K562 (cell line): ENCODE measurements around the gene ADAM22. TPM values are rescaled to one million over a fixed set of nuclear protein-coding genes. Genes with fewer than 3 reads are reported as not detected.

Experiments
- ATAC-seq: fragments of 200-7000 bp; cut with Tn5 transposase; 3 replicates; pipeline ENCODE4 v1.9.1; 2020; ENCODE audit warnings: moderate library complexity
- BruUV-seq: library from RNA; stranded (reverse); fragments of 400-500 nt; replicated peaks from 2 replicates; lab custom pipeline; 2021; lab: Mats Ljungman, UMichigan
- CTCF ChIA-PET: fragments of 300-600 bp; formaldehyde crosslinking; extraction: SDS; loops from one replicate; lab custom pipeline; 2021; ENCODE audit warnings: low intra/inter-chr PET ratio; lab: Yijun Ruan, JAX
- POLR2A ChIA-PET: fragments of 300-600, 350-650 bp; sonication (Branson Sonifier 250); formaldehyde crosslinking; extraction: SDS; loops from one replicate; lab custom pipeline; 2021; ENCODE audit warnings: antibody characterized with exemption, inconsistent platforms; lab: Yijun Ruan, JAX
- DNase-seq, 4 experiments: peaks; one replicate each; pipeline versions ENCODE4 v3.0.0 to v3.0.0-alpha.2; 2011 to 2018; ENCODE audit warnings: low spot score in 3 of 4, mixed read lengths in 3 of 4; ENCODE audit errors: extremely low read depth in 1 of 4
- FAIRE-seq: peaks from 2 replicates; lab custom pipeline; 2011; peaks lifted over from hg19 to GRCh38; lab: Jason Lieb, UNC
- H2AFZ ChIP-seq: 2 replicates; pipeline ENCODE4 v1.6.0; 2011; ENCODE audit warnings: low read depth, low read length, control low read depth, inconsistent platforms
- H3K27ac ChIP-seq: fragments of 200-600 bp; 3 replicates; pipeline ENCODE4 v1.8.0; 2011; ENCODE audit warnings: low read depth, mild to moderate bottlenecking, control low read depth, inconsistent platforms, low read length, moderate library complexity, mixed read lengths; ENCODE audit errors: extremely low read depth
- H3K27me3 ChIP-seq, 2 experiments: fragments of 300-600 bp in 1 of 2; 2 replicates in 1 of 2; 3 replicates in 1 of 2; pipeline versions ENCODE4 v1.6.0 to v1.8.0; 2011; ENCODE audit warnings: inconsistent platforms in 2 of 2, low read length in 2 of 2, mild to moderate bottlenecking in 1 of 2, mixed read lengths in 1 of 2, moderate library complexity in 1 of 2; ENCODE audit not compliant: control insufficient read depth in 2 of 2, insufficient read depth in 2 of 2
- H3K36me3 ChIP-seq: fragments of 300-600 bp; 3 replicates; pipeline ENCODE4 v1.8.0; 2011; ENCODE audit warnings: mild to moderate bottlenecking, low read length, inconsistent platforms; ENCODE audit not compliant: control insufficient read depth, insufficient read depth
- H3K4me1 ChIP-seq, 2 experiments: fragments of 200-600 bp in 1 of 2; replicated peaks in 1 of 2; 2 replicates in 1 of 2; 3 replicates in 1 of 2; pipeline versions ENCODE4 v1.5.1 to v1.8.0; 2011; ENCODE audit warnings: inconsistent platforms in 2 of 2, low read length in 2 of 2, mild to moderate bottlenecking in 1 of 2, mixed read lengths in 1 of 2, moderate library complexity in 1 of 2; ENCODE audit not compliant: control insufficient read depth in 2 of 2, insufficient read depth in 2 of 2
- H3K4me2 ChIP-seq: 2 replicates; pipeline ENCODE4 v1.6.1; 2011; ENCODE audit warnings: low read length, control low read depth, inconsistent platforms, mixed read lengths; ENCODE audit not compliant: insufficient read depth
- H3K4me3 ChIP-seq: fragments of 200-600 bp; sonication (generic), shearing (Covaris generic); 2 replicates; pipeline ENCODE4 v1.5.1; 2016; ENCODE audit warnings: control low read depth, inconsistent platforms
- H3K79me2 ChIP-seq: fragments of 200-600 bp; 3 replicates; pipeline ENCODE4 v1.8.0; 2011; ENCODE audit warnings: low read length, inconsistent platforms; ENCODE audit not compliant: control insufficient read depth, insufficient read depth
- H3K9ac ChIP-seq, 2 experiments: 2 replicates each; pipeline versions ENCODE4 v1.6.0 to v1.6.1; 2011; ENCODE audit warnings: low read depth in 2 of 2, low read length in 2 of 2, control low read depth in 1 of 2, inconsistent platforms in 1 of 2, mild to moderate bottlenecking in 1 of 2, mixed read lengths in 1 of 2; ENCODE audit not compliant: insufficient read depth in 1 of 2
- H3K9me1 ChIP-seq: one replicate; pipeline ENCODE4 v1.6.0; 2011; ENCODE audit warnings: inconsistent platforms, mild to moderate bottlenecking, low read length, moderate library complexity; ENCODE audit not compliant: control insufficient read depth, insufficient read depth
- H3K9me3 ChIP-seq: replicated peaks from 2 replicates; pipeline ENCODE4 v1.5.1; 2011; ENCODE audit warnings: low read depth, low read length, inconsistent platforms; ENCODE audit not compliant: control insufficient read depth, insufficient read depth
- H4K20me1 ChIP-seq: replicated peaks from 2 replicates; pipeline ENCODE4 v1.6.1; 2011; ENCODE audit warnings: low read length, inconsistent platforms, mixed read lengths; ENCODE audit not compliant: control insufficient read depth, insufficient read depth
- CHCHD3 ChIP-seq: fragments of 250-450 bp; sonication (Bioruptor Pico); IDR thresholded peaks from 2 replicates; pipeline ENCODE4 v2.1.2; 2022; ENCODE audit warnings: mild to moderate bottlenecking
- E2F3 ChIP-seq: fragments of 250-450 bp; sonication (Bioruptor Pico); IDR thresholded peaks from 2 replicates; pipeline ENCODE4 v1.4.0; 2020; ENCODE audit warnings: mild to moderate bottlenecking
- FOSL1 ChIP-seq: fragments of 200-800 bp; sonication (Bioruptor generic); conservative IDR thresholded peaks from 2 replicates; pipeline ENCODE4 v1.6.1; 2016; ENCODE audit warnings: missing genetic modification characterization, missing compliant biosample characterization
- NR1H2 ChIP-seq: sonication (generic); formaldehyde crosslinking; IDR thresholded peaks from 2 replicates; pipeline ENCODE4 v1.4.0; 2020; ENCODE audit warnings: mild to moderate bottlenecking, missing genetic modification reagents
- U2AF2 ChIP-seq: fragments of 200-400 bp; formaldehyde crosslinking; optimal IDR thresholded peaks from 2 replicates; pipeline ENCODE3; 2017; ENCODE audit warnings: low read depth, mild to moderate bottlenecking, low read length
- ZNF436 ChIP-seq: fragments of 250-450, 450-650 bp; sonication (Bioruptor Pico); formaldehyde crosslinking; IDR thresholded peaks from 2 replicates; pipeline ENCODE4 v1.7.0; 2020; ENCODE audit warnings: mild to moderate bottlenecking
- ZNF551 ChIP-seq: fragments of 250-450 bp; sonication (Bioruptor Pico); IDR thresholded peaks from 2 replicates; pipeline ENCODE4 v1.5.0; 2021; ENCODE audit warnings: mild to moderate bottlenecking, moderate library complexity
- WGBS: fragments of 100-300 bp; shearing (Covaris generic); methylation state at CpG from one replicate; pipeline ENCODE4 v1.1.6; 2016; ENCODE audit warnings: low coverage, mixed read lengths; ENCODE audit not compliant: insufficient coverage; ENCODE audit errors: missing lambda C conversion rate; 5-methylcytosine and 5-hydroxymethylcytosine counted together
- in situ Hi-C: fragments of 300-500 bp; cut with MboI; formaldehyde crosslinking; loops from 4 replicates; pipeline ENCODE4 v1.15.0; 2018; ENCODE audit warnings: inconsistent platforms, mixed read lengths
- intact Hi-C: fragments of 100-400 bp; cut with micrococcal nuclease; formaldehyde crosslinking; loops from 2 replicates; pipeline ENCODE4 v1.14.2; 2022
- polyA plus RNA-seq, 8 experiments: library from polyadenylated mRNA; depleted of rRNA in 4 of 8; stranded (reverse) in 5 of 8; unstranded in 3 of 8; fragments of >200 nt; fragmentation: Nextera tagmentation in 2 of 8; fragmentation: Illumina TruSeq in 1 of 8; extraction: Ambion mirVana in 2 of 8; extraction: Trizol in 1 of 8; gene quantifications; 2 replicates each; pipeline versions ENCODE4 v1.2.1 to v1.2.3, GENCODE V29; 2011 to 2014; ENCODE audit warnings: inconsistent platforms in 1 of 8, missing spikeins in 1 of 8
- total RNA-seq, 7 experiments: library from RNA; depleted of rRNA in 6 of 7; stranded (reverse); fragments of >200 nt in 6 of 7; fragmentation: Illumina TruSeq in 2 of 7; extraction: Trizol in 2 of 7; gene quantifications; 2 replicates each; pipeline versions ENCODE4 v1.2.1 to v1.2.3, GENCODE V29; 2011 to 2021; ENCODE audit warnings: low replicate concordance in 1 of 7
- TF ChIP-seq, protein P1 (sequence below), 2 experiments: fragments of 250-450 bp in 1 of 2; fragments of 450-650 bp in 1 of 2; sonication (Bioruptor Pico) in 1 of 2; IDR thresholded peaks; 2 replicates each; pipeline versions ENCODE4 v1.6.1 to v1.8.0; 2016 to 2021; ENCODE audit warnings: mild to moderate bottlenecking in 2 of 2, moderate library complexity in 2 of 2, missing compliant biosample characterization in 1 of 2, missing genetic modification characterization in 1 of 2

The ADAM22 gene
- total and polyA plus RNA-seq, 9 of the 15 experiments (the other 6 are each of a cell fraction or from before 2014, with no cell fraction given) = 0.01 to 0.58 (median 0.18) TPM

DNA sequence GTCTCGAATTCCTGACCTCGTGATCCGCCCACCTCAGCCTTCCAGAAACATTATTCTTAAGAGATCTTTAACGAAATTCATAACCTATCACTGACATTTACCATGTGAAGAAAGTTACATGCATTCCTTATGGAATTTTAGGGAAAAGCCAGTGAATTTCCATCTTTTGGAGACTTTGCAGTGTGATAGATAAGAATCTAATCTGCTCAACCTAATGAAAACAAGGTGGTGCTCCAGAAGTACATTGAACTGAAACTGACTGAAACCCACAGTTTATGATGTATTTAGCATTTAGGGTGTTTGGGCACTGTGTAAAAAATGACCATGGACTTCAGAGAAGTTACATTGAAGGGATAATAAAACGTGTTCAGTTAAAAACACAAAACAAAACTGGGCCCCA is 242.1 kb downstream of the ADAM22 start:
- no peak overlapping the region for H3K27ac ChIP-seq
- WGBS = 1% methylated on average over 5 of the region's 5 CpGs
- H2AFZ ChIP-seq = no peak overlapping the region
- H3K9ac ChIP-seq = no peak overlapping the region
- DNase-seq (no peak), ATAC-seq (no peak), FAIRE-seq (no peak)
- intact Hi-C loops (no loop called here), in situ Hi-C loops (no loop called here)
- H3K4me2 ChIP-seq = no peak overlapping the region
- H3K79me2 ChIP-seq = no peaks in the 10 kb centered on the region
- H3K27me3 ChIP-seq = no peaks in the 10 kb centered on the region; a peak in 1 of 5 replicates
- no TSS peak for BruUV-seq
- no peaks in the 10 kb centered on the region for H4K20me1 ChIP-seq
- ChIA-PET POLR2A (interaction anchor here (1.1 kb wide), 1 partner anchor 9 kb away, joined by 3 read pairs; no protein-coding TSS in a partner anchor), CTCF (no interaction called here)
- H3K4me3 ChIP-seq = no peak overlapping the region
- no peaks in the 10 kb centered on the region for H3K36me3 ChIP-seq
- TF ChIP-seq NR1H2 (CRISPR knock-in tag) = no peak
- no peaks in the 10 kb centered on the region for H3K9me1 ChIP-seq
- H3K4me1 ChIP-seq = no peaks in the 10 kb centered on the region
- no peaks in the 10 kb centered on the region for H3K9me3 ChIP-seq

DNA sequence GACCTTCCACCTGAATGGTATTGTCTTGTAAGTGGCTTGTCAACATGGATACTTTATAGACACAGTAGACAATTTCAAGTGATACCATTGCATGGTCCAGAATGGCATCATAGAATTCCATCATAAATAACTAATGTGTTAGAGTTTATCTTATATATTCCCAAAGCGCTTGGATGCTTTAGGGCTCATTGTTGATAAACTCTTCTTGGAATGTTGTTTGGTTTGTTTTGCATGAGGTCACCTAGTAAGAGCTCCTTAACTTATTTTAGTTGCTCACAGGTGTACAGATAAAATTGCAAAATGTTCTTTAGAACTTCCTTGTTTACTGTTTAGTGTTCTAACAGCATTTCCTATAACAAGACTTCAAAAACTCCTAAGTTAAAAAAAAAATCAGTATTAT is 249.0 kb downstream of the ADAM22 start:
- H3K9me1 ChIP-seq = no peaks in the 10 kb centered on the region
- H4K20me1 ChIP-seq = no peaks in the 10 kb centered on the region
- ATAC-seq = no peak
- in situ Hi-C loops = no loop called here
- 10% methylated on average over 1 of the region's 1 CpG for WGBS
- H2AFZ ChIP-seq = no peak overlapping the region
- H3K4me2 ChIP-seq = no peak overlapping the region
- ChIA-PET CTCF (interaction anchor here (0.5 kb wide), 1 partner anchor 26 kb away, joined by 3 read pairs; no protein-coding TSS in a partner anchor), POLR2A (no interaction called here)
- H3K9me3 ChIP-seq = no peaks in the 10 kb centered on the region
- H3K36me3 ChIP-seq = no peaks in the 10 kb centered on the region
- no peak for DNase-seq
- no TSS peak for BruUV-seq
- intact Hi-C loops = no loop called here
- H3K4me1 ChIP-seq = peaks cover 0 to 10% of the 10 kb centered on the region in 2 experiments; a peak in 3 of 5 replicates
- 0 out of 5 replicates have a peak, but pooled peaks cover 0 to 2% of the 10 kb centered on the region in 2 experiments for H3K27me3 ChIP-seq
- FAIRE-seq = no peak
- H3K9ac ChIP-seq = no peak overlapping the region
- H3K79me2 ChIP-seq = no peaks in the 10 kb centered on the region
- TF ChIP-seq E2F3 (CRISPR knock-in tag) (no peak), CHCHD3 (CRISPR knock-in tag) (no peak), FOSL1 (tag) (no peak), ZNF436 (no peak), U2AF2 (no peak), ZNF551 (CRISPR knock-in tag) (no peak)
- TF ChIP-seq, protein P1, sequence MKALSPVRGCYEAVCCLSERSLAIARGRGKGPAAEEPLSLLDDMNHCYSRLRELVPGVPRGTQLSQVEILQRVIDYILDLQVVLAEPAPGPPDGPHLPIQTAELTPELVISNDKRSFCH (CRISPR knock-in tag; IDR thresholded peaks at IDR 0.05) = no peak
- TF ChIP-seq, protein P1 (tag; IDR thresholded peaks at IDR 0.05) = no peak
- TF ChIP-seq, all 486 proteins: peak for 0
- Histone ChIP-seq H3K27ac (no peak overlapping the region), H3K4me3 (no peak overlapping the region)
